ENCODE results near the gene CD68.

- no peak for TF ChIP-seq CTCF (IDR thresholded peaks at IDR 0.05)
- TF ChIP-seq POLR2A (IDR thresholded peaks at IDR 0.05): no peak
- TF ChIP-seq POLR2AphosphoS5 (IDR thresholded peaks at IDR 0.05): no peak
Measured at GRCh38 chr17:7553356-7553755, 26.1 kb upstream of the CD68 start.

Data from prostate gland (tissue), 2 donors.